Measurements from ENCODE around the gene KCNJ1.

DNA sequence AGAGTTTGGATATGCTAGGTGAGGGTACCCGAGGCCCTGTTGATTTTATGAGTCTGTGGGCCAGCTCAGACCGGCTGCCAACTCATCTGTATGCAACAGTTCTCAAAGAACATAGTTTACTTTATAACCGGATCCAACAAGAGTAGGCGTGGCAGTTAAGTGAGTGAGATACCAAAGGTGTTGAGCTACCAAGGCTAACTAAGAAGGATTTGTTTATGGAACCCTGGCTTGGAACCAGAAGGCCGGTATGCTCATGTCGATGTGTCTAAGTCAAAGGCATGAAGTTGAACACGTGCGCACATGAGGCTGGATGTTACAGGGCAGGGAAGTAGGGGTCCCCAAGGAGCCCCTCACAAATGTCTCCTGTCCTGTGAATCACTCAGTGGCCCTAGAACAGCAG is at the start of gene KCNJ1:
- TF ChIP-seq POLR2A (IDR thresholded peaks at IDR 0.05; ENCODE audit: low read depth), result no peak
- TF ChIP-seq, protein P1, sequence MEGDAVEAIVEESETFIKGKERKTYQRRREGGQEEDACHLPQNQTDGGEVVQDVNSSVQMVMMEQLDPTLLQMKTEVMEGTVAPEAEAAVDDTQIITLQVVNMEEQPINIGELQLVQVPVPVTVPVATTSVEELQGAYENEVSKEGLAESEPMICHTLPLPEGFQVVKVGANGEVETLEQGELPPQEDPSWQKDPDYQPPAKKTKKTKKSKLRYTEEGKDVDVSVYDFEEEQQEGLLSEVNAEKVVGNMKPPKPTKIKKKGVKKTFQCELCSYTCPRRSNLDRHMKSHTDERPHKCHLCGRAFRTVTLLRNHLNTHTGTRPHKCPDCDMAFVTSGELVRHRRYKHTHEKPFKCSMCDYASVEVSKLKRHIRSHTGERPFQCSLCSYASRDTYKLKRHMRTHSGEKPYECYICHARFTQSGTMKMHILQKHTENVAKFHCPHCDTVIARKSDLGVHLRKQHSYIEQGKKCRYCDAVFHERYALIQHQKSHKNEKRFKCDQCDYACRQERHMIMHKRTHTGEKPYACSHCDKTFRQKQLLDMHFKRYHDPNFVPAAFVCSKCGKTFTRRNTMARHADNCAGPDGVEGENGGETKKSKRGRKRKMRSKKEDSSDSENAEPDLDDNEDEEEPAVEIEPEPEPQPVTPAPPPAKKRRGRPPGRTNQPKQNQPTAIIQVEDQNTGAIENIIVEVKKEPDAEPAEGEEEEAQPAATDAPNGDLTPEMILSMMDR (IDR thresholded peaks at IDR 0.05), result no peak
